A549 (cell line): ENCODE data around the gene TTLL9. TPM values are rescaled to one million over a fixed set of nuclear protein-coding genes. Genes with fewer than 3 reads are reported as not detected.

Experiments
- ATAC-seq, 2 experiments: fragments of 200-7000 bp in 1 of 2; fragments of >200 bp in 1 of 2; cut with Nextera tagmentation in 1 of 2; cut with Tn5 transposase in 1 of 2; 3 replicates each; pipeline versions ENCODE4 v1.8.0 to v1.9.1; 2018 to 2020; ENCODE audit warnings: mild to moderate bottlenecking in 1 of 2, moderate library complexity in 1 of 2
- CTCF ChIA-PET: fragments of 300-600 bp; sonication (Branson Sonifier 250); formaldehyde crosslinking; extraction: SDS; loops from one replicate; lab custom pipeline; 2021; ENCODE audit warnings: antibody characterized with exemption, inconsistent platforms; lab: Yijun Ruan, JAX
- POLR2A ChIA-PET: fragments of 350-600 bp; formaldehyde crosslinking; extraction: SDS; loops from one replicate; lab custom pipeline; 2021; ENCODE audit warnings: antibody characterized with exemption, inconsistent platforms; lab: Yijun Ruan, JAX
- DNase-seq, 2 experiments: peaks; one replicate each; pipeline versions ENCODE4 v3.0.0 to v3.0.0-alpha.2; 2011 to 2016; ENCODE audit warnings: low read depth in 1 of 2, low spot score in 1 of 2
- FAIRE-seq: peaks from 2 replicates; lab custom pipeline; 2011; peaks lifted over from hg19 to GRCh38; lab: Jason Lieb, UNC
- H3K27ac ChIP-seq, 2 experiments: fragments of >200 bp; sonication (Bioruptor Twin); formaldehyde crosslinking; 3 replicates each; pipeline ENCODE4 v1.5.1; 2016 to 2017
- H3K4me1 ChIP-seq: fragments of >200 bp; sonication (Bioruptor Twin); formaldehyde crosslinking; 3 replicates; pipeline ENCODE4 v1.6.1; 2016
- H3K4me2 ChIP-seq: fragments of >200 bp; sonication (Bioruptor Twin); formaldehyde crosslinking; 3 replicates; pipeline ENCODE4 v1.6.1; 2016
- H3K4me3 ChIP-seq: fragments of >200 bp; sonication (Bioruptor Twin); formaldehyde crosslinking; 3 replicates; pipeline ENCODE4 v1.5.1; 2016
- H3K9me3 ChIP-seq: fragments of >200 bp; sonication (Bioruptor Twin); formaldehyde crosslinking; 3 replicates; pipeline ENCODE4 v1.6.1; 2016
- BHLHE40 ChIP-seq: IDR thresholded peaks from 2 replicates; pipeline ENCODE4 v1.6.1; 2012; ENCODE audit warnings: low read depth, low read length, inconsistent platforms
- CHD2 ChIP-seq: fragments of 150-350 bp; IDR thresholded peaks from 2 replicates; pipeline ENCODE4 v1.6.1; 2014; ENCODE audit warnings: low read length; ENCODE audit not compliant: partially characterized antibody
- EHF ChIP-seq: fragments of 250-450 bp; sonication (Bioruptor Pico); IDR thresholded peaks from 2 replicates; pipeline ENCODE4 v1.5.0; 2020; ENCODE audit warnings: mild to moderate bottlenecking
- EP300 ChIP-seq, 2 experiments: fragments of >200 bp; sonication (Bioruptor Twin); formaldehyde crosslinking; IDR thresholded peaks; 2 replicates in 1 of 2; 3 replicates in 1 of 2; pipeline ENCODE4 v1.6.1; 2016 to 2017
- ESRRA ChIP-seq: fragments of 150-350 bp; IDR thresholded peaks from 2 replicates; pipeline ENCODE4 v1.6.1; 2014; ENCODE audit warnings: mild to moderate bottlenecking, low read length, borderline replicate concordance
- FOSB ChIP-seq: fragments of 250-450 bp; sonication (Bioruptor Pico); IDR thresholded peaks from 2 replicates; pipeline ENCODE4 v1.5.0; 2020; ENCODE audit warnings: mild to moderate bottlenecking, moderate library complexity
- FOSL2 ChIP-seq, 2 experiments: fragments of 450-650 bp in 1 of 2; fragments of >200 bp in 1 of 2; sonication (Bioruptor Twin) in 1 of 2; formaldehyde crosslinking; IDR thresholded peaks; 2 replicates each; pipeline versions ENCODE4 v1.5.0 to v1.6.1; 2016 to 2020; ENCODE audit warnings: mild to moderate bottlenecking in 1 of 2, moderate library complexity in 1 of 2
- FOXS1 ChIP-seq: fragments of 250-450 bp; sonication (Bioruptor Pico); IDR thresholded peaks from 2 replicates; pipeline ENCODE4 v1.5.0; 2020; ENCODE audit warnings: mild to moderate bottlenecking, moderate library complexity
- HOXB5 ChIP-seq: fragments of 250-450 bp; sonication (Bioruptor Pico); IDR thresholded peaks from 2 replicates; pipeline ENCODE4 v1.5.0; 2020; ENCODE audit warnings: mild to moderate bottlenecking, moderate library complexity
- JUN ChIP-seq, 2 experiments: fragments of >200 bp; sonication (Bioruptor Twin); formaldehyde crosslinking; IDR thresholded peaks; 2 replicates in 1 of 2; 3 replicates in 1 of 2; pipeline ENCODE4 v1.6.1; 2016 to 2017
- JUNB ChIP-seq: fragments of >200 bp; sonication (Bioruptor Twin); formaldehyde crosslinking; IDR thresholded peaks from 2 replicates; pipeline ENCODE4 v1.6.1; 2016
- MAZ ChIP-seq: fragments of 150-350 bp; IDR thresholded peaks from 2 replicates; pipeline ENCODE4 v1.6.1; 2014; ENCODE audit warnings: antibody characterized with exemption, low read depth, low read length, borderline replicate concordance
- MYC ChIP-seq: IDR thresholded peaks from 2 replicates; pipeline ENCODE4 v1.6.1; 2012; ENCODE audit warnings: mild to moderate bottlenecking, inconsistent platforms, low read length, improper control_type of control experiment, borderline replicate concordance
- RARB ChIP-seq: fragments of 250-450 bp; sonication (Bioruptor Pico); IDR thresholded peaks from 2 replicates; pipeline ENCODE4 v1.8.0; 2021; ENCODE audit warnings: mild to moderate bottlenecking, moderate library complexity
- RFX5 ChIP-seq: fragments of 450-650 bp; IDR thresholded peaks from 2 replicates; pipeline ENCODE4 v1.7.1; 2014; ENCODE audit warnings: antibody characterized with exemption, mild to moderate bottlenecking, moderate library complexity
- SMC3 ChIP-seq: fragments of >200 bp; sonication (Bioruptor Twin); formaldehyde crosslinking; IDR thresholded peaks from 3 replicates; pipeline ENCODE4 v1.6.1; 2018; ENCODE audit warnings: inconsistent platforms
- TP53 ChIP-seq: fragments of 250-450 bp; sonication (Bioruptor Pico); IDR thresholded peaks from 2 replicates; pipeline ENCODE4 v1.5.0; 2021; ENCODE audit warnings: mild to moderate bottlenecking, moderate library complexity
- ZNF302 ChIP-seq: fragments of 250-450 bp; sonication (Bioruptor Pico); IDR thresholded peaks from 2 replicates; pipeline ENCODE4 v1.9.0; 2021; ENCODE audit warnings: inconsistent platforms, mild to moderate bottlenecking, moderate library complexity
- WGBS: methylation state at CpG from one replicate; pipeline ENCODE4 v1.1.6; 2017; ENCODE audit errors: missing lambda C conversion rate; 5-methylcytosine and 5-hydroxymethylcytosine counted together
- polyA plus RNA-seq, 4 experiments: library from polyadenylated mRNA; depleted of rRNA in 3 of 4; stranded (reverse); fragments of >200 nt; fragmentation: RNase III in 1 of 4; extraction: RNeasy Plus Mini Kit Qiagen cat#74134 plus additional on column Dnase treatment in 1 of 4; gene quantifications; 2 replicates in 3 of 4; 3 replicates in 1 of 4; pipeline ENCODE4 v1.2.3, GENCODE V29; 2011 to 2017
- TF ChIP-seq, protein P1 (sequence below): IDR thresholded peaks from 2 replicates; pipeline ENCODE4 v1.6.1; 2012
- TF ChIP-seq, protein P2 (sequence below): fragments of 200-600 bp; sonication (generic); IDR thresholded peaks from 2 replicates; pipeline ENCODE4 v1.6.1; 2016; ENCODE audit warnings: antibody characterized with exemption, mild to moderate bottlenecking, moderate library complexity
- TF ChIP-seq, protein P3 (sequence below): fragments of >200 bp; sonication (Bioruptor Twin); formaldehyde crosslinking; IDR thresholded peaks from 2 replicates; pipeline ENCODE4 v1.6.1; 2016

The TTLL9 gene
- polyA plus RNA-seq, 2 of the 4 experiments (the other 2 are of a cell fraction): 0.06 to 0.15 TPM

DNA sequence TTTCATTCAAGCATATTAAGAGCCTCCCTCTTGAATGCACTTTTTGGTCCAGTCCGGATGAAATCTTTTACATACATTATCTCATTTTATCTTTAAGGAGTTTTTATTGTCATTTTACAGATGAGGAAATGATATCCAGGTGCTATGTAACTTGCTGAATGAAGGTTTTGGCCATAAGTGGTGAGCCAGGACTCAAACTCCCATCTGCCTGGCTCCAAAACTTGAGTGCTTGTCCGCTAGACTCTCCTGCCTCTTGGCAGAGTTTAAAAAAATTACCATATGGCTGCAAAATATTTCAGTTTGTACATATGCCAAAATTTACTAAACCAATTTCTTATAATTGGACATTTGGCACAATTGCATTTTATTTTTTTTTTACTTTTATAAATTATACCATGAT lies 69.2 kb downstream of the TTLL9 start:
- TF ChIP-seq, protein P1, sequence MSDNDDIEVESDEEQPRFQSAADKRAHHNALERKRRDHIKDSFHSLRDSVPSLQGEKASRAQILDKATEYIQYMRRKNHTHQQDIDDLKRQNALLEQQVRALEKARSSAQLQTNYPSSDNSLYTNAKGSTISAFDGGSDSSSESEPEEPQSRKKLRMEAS: no peak
- no peak for TF ChIP-seq EHF (CRISPR knock-in tag)
- TF ChIP-seq ZNF302 (CRISPR knock-in tag): no peak
- no peak for TF ChIP-seq RFX5
- no peak for TF ChIP-seq BHLHE40
- TF ChIP-seq, protein P2, sequence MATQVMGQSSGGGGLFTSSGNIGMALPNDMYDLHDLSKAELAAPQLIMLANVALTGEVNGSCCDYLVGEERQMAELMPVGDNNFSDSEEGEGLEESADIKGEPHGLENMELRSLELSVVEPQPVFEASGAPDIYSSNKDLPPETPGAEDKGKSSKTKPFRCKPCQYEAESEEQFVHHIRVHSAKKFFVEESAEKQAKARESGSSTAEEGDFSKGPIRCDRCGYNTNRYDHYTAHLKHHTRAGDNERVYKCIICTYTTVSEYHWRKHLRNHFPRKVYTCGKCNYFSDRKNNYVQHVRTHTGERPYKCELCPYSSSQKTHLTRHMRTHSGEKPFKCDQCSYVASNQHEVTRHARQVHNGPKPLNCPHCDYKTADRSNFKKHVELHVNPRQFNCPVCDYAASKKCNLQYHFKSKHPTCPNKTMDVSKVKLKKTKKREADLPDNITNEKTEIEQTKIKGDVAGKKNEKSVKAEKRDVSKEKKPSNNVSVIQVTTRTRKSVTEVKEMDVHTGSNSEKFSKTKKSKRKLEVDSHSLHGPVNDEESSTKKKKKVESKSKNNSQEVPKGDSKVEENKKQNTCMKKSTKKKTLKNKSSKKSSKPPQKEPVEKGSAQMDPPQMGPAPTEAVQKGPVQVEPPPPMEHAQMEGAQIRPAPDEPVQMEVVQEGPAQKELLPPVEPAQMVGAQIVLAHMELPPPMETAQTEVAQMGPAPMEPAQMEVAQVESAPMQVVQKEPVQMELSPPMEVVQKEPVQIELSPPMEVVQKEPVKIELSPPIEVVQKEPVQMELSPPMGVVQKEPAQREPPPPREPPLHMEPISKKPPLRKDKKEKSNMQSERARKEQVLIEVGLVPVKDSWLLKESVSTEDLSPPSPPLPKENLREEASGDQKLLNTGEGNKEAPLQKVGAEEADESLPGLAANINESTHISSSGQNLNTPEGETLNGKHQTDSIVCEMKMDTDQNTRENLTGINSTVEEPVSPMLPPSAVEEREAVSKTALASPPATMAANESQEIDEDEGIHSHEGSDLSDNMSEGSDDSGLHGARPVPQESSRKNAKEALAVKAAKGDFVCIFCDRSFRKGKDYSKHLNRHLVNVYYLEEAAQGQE: no peak
- no peak for TF ChIP-seq EP300 (IDR thresholded peaks at IDR 0.05)
- no peak for TF ChIP-seq CHD2
- no peak for TF ChIP-seq RARB
- no peak for TF ChIP-seq JUNB
- TF ChIP-seq HOXB5 (CRISPR knock-in tag): no peak
- TF ChIP-seq MYC: no peak
- Histone ChIP-seq H3K9me3 (no peaks in the 10 kb centered on the region), H3K4me3 (no peak overlapping the region), H3K4me2 (no peak overlapping the region), H3K4me1 (no peaks in the 10 kb centered on the region), H3K27ac (no peak overlapping the region)
- 91% methylated on average over 2 of the region's 2 CpGs for WGBS
- ChIA-PET CTCF (interaction anchor here (4.5 kb wide), 1 partner anchor 13 kb away, joined by 26 read pairs; the partner anchor contains the start of gene PDRG1), POLR2A (no interaction called here)
- ATAC-seq (no peak), DNase-seq (no peak), FAIRE-seq (no peak)

DNA sequence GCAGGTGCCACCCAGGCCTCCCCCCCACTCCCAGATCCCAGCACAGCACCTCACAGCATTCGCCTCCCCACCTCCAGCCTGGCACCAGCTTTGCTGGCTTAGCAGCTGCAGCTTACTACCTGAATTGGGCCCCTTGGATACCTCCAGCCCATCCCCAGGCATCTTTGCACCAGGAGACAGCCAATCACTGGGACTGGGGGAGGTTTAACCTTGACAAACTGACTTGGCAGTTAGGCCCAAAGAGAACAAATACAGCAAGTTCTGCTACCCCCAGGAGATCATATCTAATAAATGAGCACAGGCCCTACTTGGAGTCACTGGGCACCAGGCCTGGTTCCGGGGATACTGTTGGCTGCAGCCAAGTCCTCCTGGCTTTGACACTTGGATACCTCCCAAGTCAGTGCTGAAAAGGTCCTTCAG lies 72.6 kb downstream of the TTLL9 start:
- CTCF ChIA-PET: interaction anchor here (2.4 to 12.2 kb wide), 3 partner anchors 9 to 120 kb away, joined by 8 to 173 read pairs (median 26); partner anchors contain the start of gene PDRG1
- DNase-seq: no peak
- TF ChIP-seq, protein P1: no peak
- TF ChIP-seq JUN (IDR thresholded peaks at IDR 0.05): 0 out of 5 replicates have a peak, but pooled peaks of 1 of the 2 experiments have one; percentile 2
- TF ChIP-seq, all 56 proteins: peak for 1
- Histone ChIP-seq H3K9me3 (peaks cover 2% of the 10 kb centered on the region), H3K4me2 (no peak overlapping the region), H3K4me3 (no peak overlapping the region), H3K27ac (no peak overlapping the region), H3K4me1 (no peaks in the 10 kb centered on the region)
- POLR2A ChIA-PET: no interaction called here
- FAIRE-seq: no peak
- ATAC-seq: no peak
- 100% methylated on average over 2 of the region's 2 CpGs for WGBS

DNA sequence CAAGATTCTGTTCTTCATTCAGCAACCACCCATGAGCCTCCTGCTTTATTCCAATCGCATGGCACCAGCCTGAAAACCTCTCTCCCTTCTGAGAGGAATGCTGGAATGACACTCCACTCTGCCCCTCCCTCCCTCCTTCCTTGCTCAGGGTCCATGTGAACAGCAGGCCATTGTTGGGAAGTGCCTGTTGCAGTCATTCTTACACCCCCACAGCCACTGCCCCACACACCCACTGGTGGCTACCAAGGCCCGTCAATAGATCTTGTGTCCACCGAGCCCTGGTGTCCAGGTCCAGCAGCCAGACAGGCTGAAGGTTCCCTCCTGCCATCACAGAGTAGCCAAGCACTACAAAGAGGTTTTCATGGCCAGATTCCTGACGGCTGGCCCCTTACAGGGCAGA lies 74.9 kb downstream of the TTLL9 start:
- POLR2A ChIA-PET: no interaction called here
- no peak for FAIRE-seq
- TF ChIP-seq TP53 (CRISPR knock-in tag) (no peak), FOSL2 (IDR thresholded peaks at IDR 0.05) (no peak), FOSL2 (CRISPR knock-in tag; IDR thresholded peaks at IDR 0.05) (no peak)
- TF ChIP-seq, all 56 proteins: peak for 0
- no peak overlapping the region for H3K4me2 ChIP-seq
- no peak overlapping the region for H3K27ac ChIP-seq
- ATAC-seq (no peak), DNase-seq (no peak)
- H3K4me1 ChIP-seq: peaks cover under 1% of the 10 kb centered on the region; the same call in 1 of the 3 replicates
- 90% methylated on average over 4 of the region's 4 CpGs for WGBS
- CTCF ChIA-PET: interaction anchor here (2.4 to 12.2 kb wide), 2 partner anchors 92 to 123 kb away, joined by 8 to 173 read pairs; no protein-coding TSS in a partner anchor
- peaks cover 9% of the 10 kb centered on the region for H3K9me3 ChIP-seq
- no peak overlapping the region for H3K4me3 ChIP-seq

DNA sequence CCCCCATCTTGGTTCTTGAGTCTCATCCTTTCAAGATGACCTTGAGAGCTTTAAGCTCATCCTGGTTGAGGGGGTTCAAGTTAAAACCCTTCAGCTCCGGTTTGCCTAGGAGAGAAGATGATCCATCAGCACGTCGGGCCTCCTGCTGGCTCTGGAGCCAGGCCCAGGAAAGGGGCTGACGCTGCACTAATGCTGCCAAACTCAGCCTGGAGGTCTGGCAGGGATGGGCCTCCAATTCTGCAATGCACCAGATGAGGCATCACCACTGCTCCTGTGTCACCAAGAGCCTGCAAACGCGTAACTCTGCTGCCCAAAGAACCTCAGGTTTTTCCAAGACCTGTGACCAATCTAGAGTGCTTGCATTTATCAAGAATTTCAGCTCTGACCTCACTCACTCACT lies 75.4 kb downstream of the TTLL9 start:
- FAIRE-seq: no peak
- ChIA-PET CTCF (interaction anchor here (0.7 to 12.2 kb wide), 2 partner anchors 93 to 123 kb away, joined by 3 to 173 read pairs; no protein-coding TSS in a partner anchor), POLR2A (no interaction called here)
- 95% methylated on average over 6 of the region's 6 CpGs for WGBS
- H3K4me3 ChIP-seq: no peak overlapping the region
- ATAC-seq: no peak
- H3K27ac ChIP-seq: no peak overlapping the region
- peaks cover 9% of the 10 kb centered on the region for H3K9me3 ChIP-seq
- H3K4me1 ChIP-seq: peaks cover 5% of the 10 kb centered on the region; the same call in 2 of the 3 replicates
- H3K4me2 ChIP-seq: no peak overlapping the region
- DNase-seq: no peak
- TF ChIP-seq MAZ (no peak), MYC (no peak), FOXS1 (CRISPR knock-in tag) (no peak), ESRRA (no peak), CHD2 (no peak), FOSB (CRISPR knock-in tag) (no peak), SMC3 (no peak)
- TF ChIP-seq, protein P3, sequence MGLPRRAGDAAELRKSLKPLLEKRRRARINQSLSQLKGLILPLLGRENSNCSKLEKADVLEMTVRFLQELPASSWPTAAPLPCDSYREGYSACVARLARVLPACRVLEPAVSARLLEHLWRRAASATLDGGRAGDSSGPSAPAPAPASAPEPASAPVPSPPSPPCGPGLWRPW: no peak
- TF ChIP-seq, protein P2: no peak
- TF ChIP-seq, protein P1: no peak
